HepG2 (cell line): ENCODE results near the gene AUH. TPM values are rescaled to one million over a fixed set of nuclear protein-coding genes. Genes with fewer than 3 reads are reported as not detected.
A peak's percentile ranks its signal among the peaks of the same experiment; 100 is the strongest.

Experiments
- ATAC-seq: fragments of 200-7000 bp; cut with Tn5 transposase; 3 replicates; pipeline ENCODE4 v1.9.1; 2020; ENCODE audit warnings: mild to moderate bottlenecking, moderate library complexity
- BruUV-seq: library from RNA; stranded (reverse); fragments of 400-500 nt; replicated peaks from 2 replicates; lab custom pipeline; 2021; lab: Mats Ljungman, UMichigan
- CTCF ChIA-PET: fragments of 300-600 bp; formaldehyde crosslinking; extraction: SDS; loops from one replicate; lab custom pipeline; 2021; ENCODE audit warnings: low total read pairs, inconsistent platforms, low intra/inter-chr PET ratio; lab: Yijun Ruan, JAX
- POLR2A ChIA-PET: fragments of 350-600 bp; sonication (Branson Sonifier 250); formaldehyde crosslinking; loops from one replicate; lab custom pipeline; 2020; ENCODE audit warnings: antibody characterized with exemption, inconsistent platforms; lab: Yijun Ruan, JAX
- DNase-seq: peaks from one replicate; pipeline ENCODE4 v3.0.0-alpha.2; 2015; ENCODE audit warnings: low spot score
- FAIRE-seq: peaks from 3 replicates; lab custom pipeline; 2011; peaks lifted over from hg19 to GRCh38; lab: Jason Lieb, UNC
- H2AFZ ChIP-seq: one replicate; pipeline ENCODE4 v1.6.1; 2011; ENCODE audit warnings: low read length, inconsistent platforms
- H3K27ac ChIP-seq: fragments of 300-600 bp; 3 replicates; pipeline ENCODE4 v1.8.0; 2011; ENCODE audit warnings: mixed run types, mild to moderate bottlenecking, mixed read lengths, low read length, inconsistent platforms; ENCODE audit not compliant: insufficient read depth; ENCODE audit errors: extremely low read length
- H3K27me3 ChIP-seq, 2 experiments: fragments of 200-600 bp in 1 of 2; 2 replicates in 1 of 2; 3 replicates in 1 of 2; pipeline versions ENCODE4 v1.6.0 to v1.8.0; 2011; ENCODE audit warnings: low read length in 2 of 2, mild to moderate bottlenecking in 2 of 2, moderate library complexity in 2 of 2, inconsistent platforms in 1 of 2; ENCODE audit not compliant: insufficient read depth in 2 of 2, control insufficient read depth in 1 of 2
- H3K36me3 ChIP-seq, 2 experiments: fragments of 200-600 bp in 1 of 2; replicated peaks in 1 of 2; 2 replicates in 1 of 2; 3 replicates in 1 of 2; pipeline versions ENCODE4 v1.5.1 to v1.8.0; 2011; ENCODE audit warnings: low read length in 2 of 2, inconsistent platforms in 1 of 2; ENCODE audit not compliant: insufficient read depth in 2 of 2, control insufficient read depth in 1 of 2
- H3K4me1 ChIP-seq: 2 replicates; pipeline ENCODE4 v1.5.1; 2012; ENCODE audit warnings: low read length, inconsistent platforms; ENCODE audit not compliant: insufficient read depth
- H3K4me2 ChIP-seq: 2 replicates; pipeline ENCODE4 v1.6.0; 2011; ENCODE audit warnings: low read depth, low read length, inconsistent platforms
- H3K4me3 ChIP-seq, 3 experiments: fragments of 200-600 bp in 1 of 3; sonication (generic), shearing (Covaris generic) in 1 of 3; replicated peaks in 1 of 3; 2 replicates each; pipeline ENCODE4 v1.5.1; 2011 to 2016; ENCODE audit warnings: low read length in 3 of 3, inconsistent platforms in 2 of 3, low read depth in 2 of 3, mild to moderate bottlenecking in 2 of 3, control low read depth in 1 of 3, mixed read lengths in 1 of 3; ENCODE audit not compliant: insufficient read depth in 1 of 3
- H3K79me2 ChIP-seq: one replicate; pipeline ENCODE4 v1.6.1; 2011; ENCODE audit warnings: low read length, inconsistent platforms; ENCODE audit not compliant: insufficient read depth
- H3K9ac ChIP-seq: 2 replicates; pipeline ENCODE4 v1.6.0; 2011; ENCODE audit warnings: mild to moderate bottlenecking, low read depth, low read length, inconsistent platforms; ENCODE audit not compliant: insufficient read depth
- H3K9me3 ChIP-seq: 2 replicates; pipeline ENCODE4 v1.5.1; 2012; ENCODE audit warnings: mild to moderate bottlenecking, low read length
- H4K20me1 ChIP-seq: 2 replicates; pipeline ENCODE4 v1.6.0; 2011; ENCODE audit warnings: inconsistent platforms, mild to moderate bottlenecking, low read length, moderate library complexity; ENCODE audit not compliant: insufficient read depth
- ATAD3A ChIP-seq: sonication (generic); formaldehyde crosslinking; IDR thresholded peaks from 2 replicates; pipeline ENCODE4 v1.4.0; 2020; ENCODE audit warnings: missing genetic modification reagents
- HOXD1 ChIP-seq: sonication (generic); formaldehyde crosslinking; IDR thresholded peaks from 2 replicates; pipeline ENCODE4 v1.5.0; 2020; ENCODE audit warnings: missing genetic modification reagents
- POLR2G ChIP-seq: fragments of 200-400 bp; formaldehyde crosslinking; IDR thresholded peaks from 2 replicates; pipeline ENCODE4 v1.6.1; 2018; ENCODE audit warnings: mild to moderate bottlenecking, low read depth, low read length, moderate library complexity
- RBM22 ChIP-seq: fragments of 200-400 bp; formaldehyde crosslinking; optimal IDR thresholded peaks from 2 replicates; pipeline ENCODE3; 2017; ENCODE audit warnings: mild to moderate bottlenecking, low read length, moderate library complexity
- STAT5B ChIP-seq: sonication (generic); formaldehyde crosslinking; IDR thresholded peaks from 2 replicates; pipeline ENCODE4 v1.4.0; 2020; ENCODE audit warnings: missing genetic modification reagents
- ZBTB1 ChIP-seq: sonication (generic); formaldehyde crosslinking; IDR thresholded peaks from 2 replicates; pipeline ENCODE4 v1.4.0; 2020; ENCODE audit warnings: missing genetic modification reagents, borderline replicate concordance
- ZC3H13 ChIP-seq: sonication (generic); formaldehyde crosslinking; IDR thresholded peaks from 2 replicates; pipeline ENCODE4 v1.8.1; 2023; ENCODE audit warnings: mild to moderate bottlenecking, missing genetic modification reagents, moderate library complexity
- ZNF350 ChIP-seq: sonication (generic); formaldehyde crosslinking; IDR thresholded peaks from 2 replicates; pipeline ENCODE4 v1.4.0; 2020; ENCODE audit warnings: mild to moderate bottlenecking, low read depth, missing genetic modification reagents, borderline replicate concordance
- ZNF570 ChIP-seq: sonication (generic); formaldehyde crosslinking; IDR thresholded peaks from 2 replicates; pipeline ENCODE4 v1.4.0; 2020; ENCODE audit warnings: mild to moderate bottlenecking, missing genetic modification reagents, borderline replicate concordance
- ZNF775 ChIP-seq: sonication (generic); formaldehyde crosslinking; IDR thresholded peaks from 2 replicates; pipeline ENCODE4 v1.4.0; 2020; ENCODE audit warnings: missing genetic modification reagents, mild to moderate bottlenecking, moderate library complexity, borderline replicate concordance
- ZNF839 ChIP-seq: sonication (generic); formaldehyde crosslinking; IDR thresholded peaks from 2 replicates; pipeline ENCODE4 v1.4.0; 2020; ENCODE audit warnings: missing genetic modification reagents, mild to moderate bottlenecking, borderline replicate concordance
- WGBS: methylation state at CpG from one replicate; pipeline ENCODE4 v1.1.6; 2017; ENCODE audit warnings: low lambda C conversion rate; 5-methylcytosine and 5-hydroxymethylcytosine counted together
- in situ Hi-C: cut with HindIII; loops from 2 replicates; pipeline ENCODE4 v1.10.0; 2017; ENCODE audit warnings: low pct_unique_long_range_greater_than_20kb; ENCODE audit not compliant: extremely low pct_ligation_motif_present
- intact Hi-C: fragments of 100-400 bp; cut with micrococcal nuclease; formaldehyde crosslinking; loops from one replicate; pipeline ENCODE4 v1.10.0; 2022; ENCODE audit not compliant: unreplicated experiment
- polyA plus RNA-seq, 8 experiments: library from polyadenylated mRNA; depleted of rRNA in 3 of 8; stranded (reverse) in 7 of 8; unstranded in 1 of 8; fragments of >200 nt; fragmentation: Illumina TruSeq in 4 of 8; extraction: Trizol in 4 of 8; gene quantifications; 2 replicates each; pipeline versions ENCODE4 v1.2.1 to v1.2.3, GENCODE V29; 2011 to 2016; ENCODE audit warnings: low read depth in 4 of 8, missing spikeins in 1 of 8, mixed read lengths in 1 of 8; ENCODE audit not compliant: insufficient read depth in 1 of 8
- total RNA-seq, 5 experiments: library from RNA; depleted of rRNA; stranded (reverse); fragments of >200 nt; fragmentation: Illumina TruSeq; extraction: Trizol; gene quantifications; 2 replicates each; pipeline ENCODE4 v1.2.3, GENCODE V29; 2016; ENCODE audit warnings: low read depth in 1 of 5
- TF ChIP-seq, protein P1 (sequence below): sonication (generic); formaldehyde crosslinking; IDR thresholded peaks from 2 replicates; pipeline ENCODE4 v1.8.1; 2023; ENCODE audit warnings: mild to moderate bottlenecking, moderate library complexity, missing genetic modification reagents

The AUH gene
- total and polyA plus RNA-seq, 2 of the 13 experiments (the other 11 are each of a cell fraction or from before 2014, with no cell fraction given) = 25.8 to 31.9 TPM

DNA sequence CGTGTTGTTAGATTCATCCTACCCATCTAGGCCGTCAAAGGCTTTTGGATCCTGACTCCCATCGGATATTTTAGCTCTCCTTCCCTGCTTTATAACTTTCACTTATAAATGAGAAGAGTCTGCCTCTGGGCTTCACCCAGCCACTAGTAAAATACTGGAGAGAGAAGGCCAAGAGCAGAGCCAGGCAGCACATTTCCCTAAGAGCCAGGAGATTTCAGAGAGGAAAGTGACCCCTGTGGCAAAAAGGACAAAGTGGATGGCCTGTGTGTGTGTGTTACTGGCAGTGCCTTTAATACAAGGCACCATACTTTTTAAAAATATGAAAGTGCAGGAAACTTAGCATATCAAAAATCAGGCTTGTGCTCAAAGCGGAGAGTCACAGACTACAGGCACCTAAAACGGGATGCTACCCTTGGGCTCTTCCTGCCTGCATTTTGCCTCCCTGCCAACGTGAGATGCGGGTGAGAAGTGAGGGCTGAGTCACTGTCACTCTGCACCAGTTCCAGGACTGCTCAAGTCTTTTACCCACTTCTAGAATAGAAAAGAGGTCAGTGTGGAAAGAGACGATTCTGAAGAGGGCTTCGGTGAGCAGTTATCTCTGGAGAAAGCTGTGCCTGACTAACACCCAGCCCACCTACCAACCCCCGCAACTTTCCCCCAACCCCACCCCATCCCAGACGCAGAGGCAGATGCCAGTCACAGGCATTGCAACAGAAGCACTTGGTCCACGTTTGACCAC lies 46.0 kb upstream of the AUH start:
- Histone ChIP-seq H3K4me2 (no peak overlapping the region), H3K9ac (no peak overlapping the region), H4K20me1 (peaks cover 67% of the 10 kb centered on the region), H3K36me3 (peaks cover 16 to 36% of the 10 kb centered on the region in 2 experiments), H3K9me3 (no peaks in the 10 kb centered on the region), H3K27ac (no peak overlapping the region), H3K27me3 (no peaks in the 10 kb centered on the region), H3K4me3 (no peak overlapping the region), H3K4me1 (peaks cover 47% of the 10 kb centered on the region), H2AFZ (no peak overlapping the region), H3K79me2 (peaks cover 38% of the 10 kb centered on the region)
- ATAC-seq (no peak), FAIRE-seq (no peak), DNase-seq (no peak)
- intact Hi-C loops (no loop called here), in situ Hi-C loops (no loop called here)
- TF ChIP-seq POLR2G = peak; percentile 35; the same call in 1 of the 2 replicates
- TF ChIP-seq ZNF839 = no peak
- no peak for TF ChIP-seq STAT5B (CRISPR knock-in tag)
- no peak for TF ChIP-seq ZBTB1 (CRISPR knock-in tag)
- no peak for TF ChIP-seq HOXD1 (CRISPR knock-in tag)
- TF ChIP-seq ZNF570 (CRISPR knock-in tag) = no peak
- TF ChIP-seq RBM22 = peak; percentile 93
- no peak for TF ChIP-seq ZNF775 (CRISPR knock-in tag)
- no peak for TF ChIP-seq ZNF350 (CRISPR knock-in tag)
- TF ChIP-seq ATAD3A (CRISPR knock-in tag) = no peak
- TF ChIP-seq, protein P1, sequence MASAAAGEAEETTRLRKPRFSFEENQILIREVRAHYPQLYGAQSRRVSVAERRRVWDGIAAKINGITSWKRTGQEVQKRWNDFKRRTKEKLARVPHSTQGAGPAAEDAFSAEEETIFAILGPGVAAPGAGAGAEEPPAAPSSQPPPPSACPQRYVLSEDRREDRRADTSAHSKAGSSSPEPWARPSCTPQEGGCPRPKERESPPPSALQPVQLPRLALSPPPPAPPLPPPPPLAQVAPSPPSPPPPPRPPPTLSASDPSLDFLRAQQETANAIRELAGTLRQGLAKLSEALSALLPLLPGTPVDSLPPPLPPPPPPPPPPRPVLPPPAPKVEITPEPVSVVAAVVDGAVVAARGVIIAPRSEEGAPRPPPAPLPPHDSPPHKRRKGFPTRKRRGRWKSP = no peak
- peak; percentile 40; the same call in 1 of the 2 replicates for TF ChIP-seq ZC3H13 (CRISPR knock-in tag)
- ChIA-PET CTCF (no interaction called here), POLR2A (no interaction called here)
- WGBS = 95% methylated on average over 12 of the region's 12 CpGs
- BruUV-seq = no TSS peak
